8988T (cell line): Measurements from ENCODE around the gene RIPK3.
"Not testable (repeated sequence)": the region's sequence is repeated elsewhere in the genome, so short reads cannot be mapped to it uniquely, and the experiment has no call there.

Experiments
- DNase-seq: peaks from one replicate; pipeline ENCODE4 v3.0.0; 2011

Gene RIPK3

GRCh38 chr14:24339284-24340151 is at the start of gene RIPK3:
Gene RIPK3, minus strand, starts transcription at chr14:24339991. Its CDS starts 165 bp downstream, at chr14:24339826.
- DNase-seq: no peak

- DNase-seq: no peak
Measured at GRCh38 chr14:24389226-24389848, 49.5 kb upstream of the RIPK3 start.

GRCh38 chr14:24388474-24389179 is 48.8 kb upstream of the RIPK3 start:
- DNase-seq: no peak

- not testable (repeated sequence) for DNase-seq
Measured at GRCh38 chr14:24387579-24387978, 47.8 kb upstream of the RIPK3 start.

GRCh38 chr14:24387009-24387345 is 47.2 kb upstream of the RIPK3 start:
- DNase-seq: no peak

GRCh38 chr14:24385524-24385923 is 45.7 kb upstream of the RIPK3 start:
- no peak for DNase-seq

GRCh38 chr14:24384169-24384568 is 44.4 kb upstream of the RIPK3 start:
- DNase-seq: no peak

- DNase-seq: no peak
Measured at GRCh38 chr14:24382064-24382371, 42.2 kb upstream of the RIPK3 start.

- DNase-seq: no peak
Measured at GRCh38 chr14:24381363-24382063, 41.7 kb upstream of the RIPK3 start.

- DNase-seq: no peak
Measured at GRCh38 chr14:24379907-24380730, 40.3 kb upstream of the RIPK3 start.

GRCh38 chr14:24378981-24379906 is 39.5 kb upstream of the RIPK3 start:
- no peak for DNase-seq

GRCh38 chr14:24378327-24378726 is 38.5 kb upstream of the RIPK3 start:
- DNase-seq: no peak

- no peak for DNase-seq
Measured at GRCh38 chr14:24377657-24378056, 37.9 kb upstream of the RIPK3 start.

GRCh38 chr14:24377126-24377525 is 37.3 kb upstream of the RIPK3 start:
- no peak for DNase-seq

GRCh38 chr14:24376448-24377070 is 36.8 kb upstream of the RIPK3 start:
- DNase-seq: no peak

GRCh38 chr14:24372701-24373416 is 33.1 kb upstream of the RIPK3 start:
- DNase-seq: no peak

GRCh38 chr14:24371605-24372004 is 31.8 kb upstream of the RIPK3 start:
- not testable (repeated sequence) for DNase-seq

- no peak for DNase-seq
Measured at GRCh38 chr14:24370748-24371147, 31.0 kb upstream of the RIPK3 start.

- DNase-seq: no peak
Measured at GRCh38 chr14:24369907-24370687, 30.3 kb upstream of the RIPK3 start.
